ENCODE results near the gene PLOD3. TPM values are rescaled to one million over a fixed set of nuclear protein-coding genes. Genes with fewer than 3 reads are reported as not detected.
"Not testable (repeated sequence)": the region's sequence is repeated elsewhere in the genome, so short reads cannot be mapped to it uniquely, and the experiment has no call there.

PLOD3 gene
- total RNA-seq, 2 experiments from 2014 or later = 9.2 to 30.5 TPM

DNA sequence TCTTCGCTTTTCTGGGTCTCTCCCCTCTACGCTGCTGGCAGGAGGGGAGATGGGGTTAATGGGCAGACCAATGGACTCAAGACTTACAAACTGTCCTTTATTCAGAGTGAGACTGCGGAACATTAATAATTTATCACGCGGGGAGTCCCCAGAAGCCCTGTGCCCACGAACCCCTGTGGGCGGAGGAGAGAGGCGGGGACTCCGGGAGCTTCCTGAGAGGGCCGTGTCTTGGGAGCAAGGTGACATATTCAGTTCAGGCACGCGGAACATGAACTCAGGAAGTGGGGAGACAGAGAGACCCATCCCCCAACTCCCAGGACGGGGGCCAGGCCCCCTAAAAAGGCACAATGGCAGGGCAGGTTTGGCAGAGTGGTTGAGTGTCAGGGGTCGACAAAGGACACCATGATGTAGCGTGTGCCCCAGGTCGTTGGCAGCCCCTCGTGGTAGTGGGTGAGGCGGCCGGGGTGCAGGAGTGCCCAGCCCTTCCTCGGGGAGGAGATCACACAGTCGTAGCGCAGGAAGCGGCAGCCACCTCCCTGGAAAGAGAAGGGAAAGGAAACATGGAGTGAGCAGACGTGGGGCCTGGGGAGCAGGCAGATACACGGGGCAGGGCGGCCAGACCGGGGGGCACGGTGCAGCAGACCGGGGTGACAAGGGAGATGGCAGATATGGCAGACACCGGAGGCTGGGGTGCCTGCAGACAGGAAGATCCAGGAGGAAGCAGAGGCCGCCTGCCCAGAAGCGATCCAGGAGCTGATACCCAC, 11.3 kb downstream of the PLOD3 start:
- Histone ChIP-seq H3K79me2 (ENCODE audit: insufficient read depth, low read depth, low read length) (no peaks in the 10 kb centered on the region), H3K9me2 (ENCODE audit: insufficient read depth, low read length) (no peaks in the 10 kb centered on the region), H3K4me1 (ENCODE audit: insufficient read depth, low read length, poor library complexity, severe bottlenecking) (peaks cover 5% of the 10 kb centered on the region), H3K27ac (ENCODE audit: low read depth, low read length, poor library complexity, severe bottlenecking) (no peak overlapping the region), H3K9me3 (ENCODE audit: low read length) (no peaks in the 10 kb centered on the region), H2AFZ (ENCODE audit: low read length) (no peak overlapping the region), H3K4me3 (ENCODE audit: low read depth, low read length, poor library complexity, severe bottlenecking) (no peak overlapping the region), H4K20me1 (ENCODE audit: insufficient read depth, low read length) (no peaks in the 10 kb centered on the region), H3K36me3 (ENCODE audit: insufficient read depth, low read length) (no peaks in the 10 kb centered on the region), H3K4me2 (ENCODE audit: low read length) (no peak overlapping the region)
- intact Hi-C loops (cut with micrococcal nuclease; ENCODE audit: unreplicated experiment) = no loop called here
- no peak for DNase-seq (ENCODE audit: low spot score)
- TF ChIP-seq EZH2phosphoT487 (IDR thresholded peaks at IDR 0.05; ENCODE audit: borderline replicate concordance, low read depth, low read length) = no peak
- TF ChIP-seq, protein P1, sequence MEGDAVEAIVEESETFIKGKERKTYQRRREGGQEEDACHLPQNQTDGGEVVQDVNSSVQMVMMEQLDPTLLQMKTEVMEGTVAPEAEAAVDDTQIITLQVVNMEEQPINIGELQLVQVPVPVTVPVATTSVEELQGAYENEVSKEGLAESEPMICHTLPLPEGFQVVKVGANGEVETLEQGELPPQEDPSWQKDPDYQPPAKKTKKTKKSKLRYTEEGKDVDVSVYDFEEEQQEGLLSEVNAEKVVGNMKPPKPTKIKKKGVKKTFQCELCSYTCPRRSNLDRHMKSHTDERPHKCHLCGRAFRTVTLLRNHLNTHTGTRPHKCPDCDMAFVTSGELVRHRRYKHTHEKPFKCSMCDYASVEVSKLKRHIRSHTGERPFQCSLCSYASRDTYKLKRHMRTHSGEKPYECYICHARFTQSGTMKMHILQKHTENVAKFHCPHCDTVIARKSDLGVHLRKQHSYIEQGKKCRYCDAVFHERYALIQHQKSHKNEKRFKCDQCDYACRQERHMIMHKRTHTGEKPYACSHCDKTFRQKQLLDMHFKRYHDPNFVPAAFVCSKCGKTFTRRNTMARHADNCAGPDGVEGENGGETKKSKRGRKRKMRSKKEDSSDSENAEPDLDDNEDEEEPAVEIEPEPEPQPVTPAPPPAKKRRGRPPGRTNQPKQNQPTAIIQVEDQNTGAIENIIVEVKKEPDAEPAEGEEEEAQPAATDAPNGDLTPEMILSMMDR (conservative IDR thresholded peaks at IDR 0.05; ENCODE audit: low read length) = no peak
- POLR2A ChIA-PET = no interaction called here
- no TSS peak for BruUV-seq (replicated peaks)
- CTCF ChIA-PET (ENCODE audit: unreplicated experiment) = no interaction called here

DNA sequence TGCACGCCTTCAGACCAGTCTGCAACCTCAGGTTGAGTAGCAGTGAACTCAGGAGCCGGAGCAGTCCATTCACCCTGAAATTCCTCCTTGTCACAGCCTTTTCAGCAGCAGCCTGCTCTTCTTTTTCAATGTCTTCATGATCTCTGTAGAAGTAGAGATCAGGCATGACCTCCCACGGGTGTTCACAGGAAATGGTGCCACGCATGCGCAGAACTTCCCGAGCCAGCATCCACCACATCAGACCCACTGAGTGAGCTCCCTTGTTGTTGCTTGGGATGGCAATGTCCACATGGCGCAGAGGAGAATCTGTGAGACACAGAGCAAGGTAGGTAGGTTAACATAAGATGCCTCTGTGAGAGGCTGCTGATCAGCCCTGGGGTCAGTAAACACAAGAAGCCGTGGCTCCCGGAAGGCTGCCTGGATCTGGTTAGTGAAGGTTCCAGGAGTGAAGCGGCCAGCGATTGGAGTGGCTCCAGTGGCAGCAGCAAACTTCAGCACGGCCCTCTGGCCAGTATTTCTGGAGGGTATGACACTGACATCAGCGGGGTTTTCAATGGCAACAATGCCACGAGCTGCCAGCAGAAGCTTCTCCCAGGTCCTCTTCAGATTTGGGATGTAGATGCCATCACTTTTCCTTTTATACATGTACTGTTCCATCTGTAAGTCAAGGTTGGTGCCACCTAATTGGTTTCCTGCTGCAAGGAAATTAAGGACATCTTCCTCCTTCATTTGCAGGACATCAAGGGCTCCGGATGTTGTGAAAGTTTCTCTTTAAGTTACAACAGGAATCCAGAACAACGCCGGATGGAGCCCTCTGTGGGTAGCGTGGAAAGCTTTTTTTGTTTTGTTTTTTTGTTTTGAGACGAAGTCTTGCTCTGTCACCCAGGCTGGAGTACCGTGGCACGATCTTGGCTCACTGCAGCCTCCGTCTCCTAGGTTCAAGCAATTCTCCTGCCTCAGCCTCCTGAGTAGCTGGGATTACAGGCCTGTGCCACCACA, 13.3 kb downstream of the PLOD3 start:
- peak overlapping the region; percentile 24; the same call in 1 of the 2 replicates for H3K4me2 ChIP-seq (ENCODE audit: low read length)
- H3K9me2 ChIP-seq (ENCODE audit: insufficient read depth, low read length); H3K79me2 ChIP-seq (ENCODE audit: insufficient read depth, low read depth, low read length); H3K4me1 ChIP-seq (ENCODE audit: insufficient read depth, low read length, poor library complexity, severe bottlenecking); H3K27ac ChIP-seq (ENCODE audit: low read depth, low read length, poor library complexity, severe bottlenecking); H3K4me3 ChIP-seq (ENCODE audit: low read depth, low read length, poor library complexity, severe bottlenecking); H4K20me1 ChIP-seq (ENCODE audit: insufficient read depth, low read length); intact Hi-C loops (cut with micrococcal nuclease; ENCODE audit: unreplicated experiment); DNase-seq (ENCODE audit: low spot score); CTCF ChIA-PET (ENCODE audit: unreplicated experiment); H3K36me3 ChIP-seq (ENCODE audit: insufficient read depth, low read length); BruUV-seq (replicated peaks); H3K9me3 ChIP-seq (ENCODE audit: low read length): not testable (repeated sequence)
- H2AFZ ChIP-seq (ENCODE audit: low read length) = peak overlapping the region; percentile 45; the same call in 1 of the 2 replicates
- POLR2A ChIA-PET = interaction anchor here (1.1 kb wide), 1 partner anchor 10 kb away, joined by 3 read pairs; no protein-coding TSS in a partner anchor

DNA sequence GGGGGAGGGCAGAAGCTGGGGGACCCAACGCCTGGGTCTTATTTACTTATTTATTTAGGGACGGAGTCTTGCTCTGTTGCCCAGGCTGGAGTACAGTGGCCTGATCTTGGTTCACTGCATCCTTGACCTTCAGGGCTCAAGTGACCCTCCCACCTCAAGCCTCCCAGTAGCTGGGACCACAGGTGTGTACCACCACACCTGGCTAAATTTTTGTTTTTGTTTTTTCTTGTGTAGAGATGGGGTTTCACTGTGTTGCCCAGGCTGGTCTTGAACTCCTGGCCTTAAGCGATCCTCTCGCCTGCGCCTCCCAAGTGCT, 14.8 kb downstream of the PLOD3 start:
- H4K20me1 ChIP-seq (ENCODE audit: insufficient read depth, low read length) = no peaks in the 10 kb centered on the region
- no peaks in the 10 kb centered on the region for H3K79me2 ChIP-seq (ENCODE audit: insufficient read depth, low read depth, low read length)
- no peak overlapping the region for H3K4me2 ChIP-seq (ENCODE audit: low read length)
- no peaks in the 10 kb centered on the region for H3K36me3 ChIP-seq (ENCODE audit: insufficient read depth, low read length)
- BruUV-seq (replicated peaks) = no TSS peak
- ChIA-PET CTCF (ENCODE audit: unreplicated experiment) (no interaction called here), POLR2A (interaction anchor here (0.6 kb wide), 1 partner anchor 382 kb away, joined by 5 read pairs; no protein-coding TSS in a partner anchor)
- H3K4me3 ChIP-seq (ENCODE audit: low read depth, low read length, poor library complexity, severe bottlenecking) = no peak overlapping the region
- H3K9me3 ChIP-seq (ENCODE audit: low read length) = no peaks in the 10 kb centered on the region
- peaks cover 5% of the 10 kb centered on the region for H3K4me1 ChIP-seq (ENCODE audit: insufficient read depth, low read length, poor library complexity, severe bottlenecking)
- no peak for DNase-seq (ENCODE audit: low spot score)
- H2AFZ ChIP-seq (ENCODE audit: low read length) = no peak overlapping the region
- TF ChIP-seq EZH2phosphoT487 (IDR thresholded peaks at IDR 0.05; ENCODE audit: borderline replicate concordance, low read depth, low read length) = no peak
- no peak overlapping the region for H3K27ac ChIP-seq (ENCODE audit: low read depth, low read length, poor library complexity, severe bottlenecking)
- intact Hi-C loops (cut with micrococcal nuclease; ENCODE audit: unreplicated experiment) = no loop called here
- H3K9me2 ChIP-seq (ENCODE audit: insufficient read depth, low read length) = no peaks in the 10 kb centered on the region
